K562 (cell line): ENCODE measurements around the gene SRPK1. TPM values are rescaled to one million over a fixed set of nuclear protein-coding genes. Genes with fewer than 3 reads are reported as not detected.

Experiments
- ATAC-seq: fragments of 200-7000 bp; cut with Tn5 transposase; 3 replicates; pipeline ENCODE4 v1.9.1; 2020; ENCODE audit warnings: moderate library complexity
- BruUV-seq: library from RNA; stranded (reverse); fragments of 400-500 nt; replicated peaks from 2 replicates; lab custom pipeline; 2021; lab: Mats Ljungman, UMichigan
- CTCF ChIA-PET: fragments of 300-600 bp; formaldehyde crosslinking; extraction: SDS; loops from one replicate; lab custom pipeline; 2021; ENCODE audit warnings: low intra/inter-chr PET ratio; lab: Yijun Ruan, JAX
- POLR2A ChIA-PET: fragments of 300-600, 350-650 bp; sonication (Branson Sonifier 250); formaldehyde crosslinking; extraction: SDS; loops from one replicate; lab custom pipeline; 2021; ENCODE audit warnings: antibody characterized with exemption, inconsistent platforms; lab: Yijun Ruan, JAX
- DNase-seq, 4 experiments: peaks; one replicate each; pipeline versions ENCODE4 v3.0.0 to v3.0.0-alpha.2; 2011 to 2018; ENCODE audit warnings: low spot score in 3 of 4, mixed read lengths in 3 of 4; ENCODE audit errors: extremely low read depth in 1 of 4
- FAIRE-seq: peaks from 2 replicates; lab custom pipeline; 2011; peaks lifted over from hg19 to GRCh38; lab: Jason Lieb, UNC
- H2AFZ ChIP-seq: 2 replicates; pipeline ENCODE4 v1.6.0; 2011; ENCODE audit warnings: low read depth, low read length, control low read depth, inconsistent platforms
- H3K27ac ChIP-seq: fragments of 200-600 bp; 3 replicates; pipeline ENCODE4 v1.8.0; 2011; ENCODE audit warnings: low read depth, mild to moderate bottlenecking, control low read depth, inconsistent platforms, low read length, moderate library complexity, mixed read lengths; ENCODE audit errors: extremely low read depth
- H3K27me3 ChIP-seq, 2 experiments: fragments of 300-600 bp in 1 of 2; 2 replicates in 1 of 2; 3 replicates in 1 of 2; pipeline versions ENCODE4 v1.6.0 to v1.8.0; 2011; ENCODE audit warnings: inconsistent platforms in 2 of 2, low read length in 2 of 2, mild to moderate bottlenecking in 1 of 2, mixed read lengths in 1 of 2, moderate library complexity in 1 of 2; ENCODE audit not compliant: control insufficient read depth in 2 of 2, insufficient read depth in 2 of 2
- H3K36me3 ChIP-seq: fragments of 300-600 bp; 3 replicates; pipeline ENCODE4 v1.8.0; 2011; ENCODE audit warnings: mild to moderate bottlenecking, low read length, inconsistent platforms; ENCODE audit not compliant: control insufficient read depth, insufficient read depth
- H3K4me1 ChIP-seq, 2 experiments: fragments of 200-600 bp in 1 of 2; replicated peaks in 1 of 2; 2 replicates in 1 of 2; 3 replicates in 1 of 2; pipeline versions ENCODE4 v1.5.1 to v1.8.0; 2011; ENCODE audit warnings: inconsistent platforms in 2 of 2, low read length in 2 of 2, mild to moderate bottlenecking in 1 of 2, mixed read lengths in 1 of 2, moderate library complexity in 1 of 2; ENCODE audit not compliant: control insufficient read depth in 2 of 2, insufficient read depth in 2 of 2
- H3K4me2 ChIP-seq: 2 replicates; pipeline ENCODE4 v1.6.1; 2011; ENCODE audit warnings: low read length, control low read depth, inconsistent platforms, mixed read lengths; ENCODE audit not compliant: insufficient read depth
- H3K4me3 ChIP-seq: fragments of 200-600 bp; sonication (generic), shearing (Covaris generic); 2 replicates; pipeline ENCODE4 v1.5.1; 2016; ENCODE audit warnings: control low read depth, inconsistent platforms
- H3K79me2 ChIP-seq: fragments of 200-600 bp; 3 replicates; pipeline ENCODE4 v1.8.0; 2011; ENCODE audit warnings: low read length, inconsistent platforms; ENCODE audit not compliant: control insufficient read depth, insufficient read depth
- H3K9ac ChIP-seq, 2 experiments: 2 replicates each; pipeline versions ENCODE4 v1.6.0 to v1.6.1; 2011; ENCODE audit warnings: low read depth in 2 of 2, low read length in 2 of 2, control low read depth in 1 of 2, inconsistent platforms in 1 of 2, mild to moderate bottlenecking in 1 of 2, mixed read lengths in 1 of 2; ENCODE audit not compliant: insufficient read depth in 1 of 2
- H3K9me1 ChIP-seq: one replicate; pipeline ENCODE4 v1.6.0; 2011; ENCODE audit warnings: inconsistent platforms, mild to moderate bottlenecking, low read length, moderate library complexity; ENCODE audit not compliant: control insufficient read depth, insufficient read depth
- H3K9me3 ChIP-seq: replicated peaks from 2 replicates; pipeline ENCODE4 v1.5.1; 2011; ENCODE audit warnings: low read depth, low read length, inconsistent platforms; ENCODE audit not compliant: control insufficient read depth, insufficient read depth
- H4K20me1 ChIP-seq: replicated peaks from 2 replicates; pipeline ENCODE4 v1.6.1; 2011; ENCODE audit warnings: low read length, inconsistent platforms, mixed read lengths; ENCODE audit not compliant: control insufficient read depth, insufficient read depth
- CHAMP1 ChIP-seq: fragments of 450-650 bp; IDR thresholded peaks from 2 replicates; pipeline ENCODE4 v1.6.1; 2016; ENCODE audit warnings: mild to moderate bottlenecking
- DNMT1 ChIP-seq: fragments of 450-650 bp; IDR thresholded peaks from 2 replicates; pipeline ENCODE4 v1.6.1; 2016; ENCODE audit warnings: antibody characterized with exemption, mild to moderate bottlenecking
- HOXB6 ChIP-seq: fragments of 250-450 bp; sonication (Bioruptor Pico); IDR thresholded peaks from 2 replicates; pipeline ENCODE4 v1.5.1; 2022; ENCODE audit warnings: mild to moderate bottlenecking, borderline replicate concordance
- KAT7 ChIP-seq: sonication (generic); formaldehyde crosslinking; IDR thresholded peaks from 2 replicates; pipeline ENCODE4 v1.8.0; 2022; ENCODE audit warnings: missing genetic modification reagents, mild to moderate bottlenecking, borderline replicate concordance
- NFIX ChIP-seq: fragments of 250-450 bp; sonication (Bioruptor Pico); IDR thresholded peaks from 2 replicates; pipeline ENCODE4 v1.4.0; 2020; ENCODE audit warnings: low read depth, mild to moderate bottlenecking, moderate library complexity
- PURB ChIP-seq: sonication (generic); formaldehyde crosslinking; IDR thresholded peaks from 2 replicates; pipeline ENCODE4 v1.9.0; 2021; ENCODE audit warnings: low read depth, mild to moderate bottlenecking, missing genetic modification reagents
- RBM34 ChIP-seq: fragments of 200-400 bp; formaldehyde crosslinking; IDR thresholded peaks from 2 replicates; pipeline ENCODE4 v1.6.1; 2018; ENCODE audit warnings: low read length, borderline replicate concordance; ENCODE audit not compliant: insufficient read depth
- ZNF121 ChIP-seq: sonication (generic); formaldehyde crosslinking; conservative IDR thresholded peaks from 2 replicates; pipeline ENCODE4 v1.8.0; 2022; ENCODE audit warnings: missing genetic modification reagents
- ZNF146 ChIP-seq: IDR thresholded peaks from one replicate; pipeline ENCODE4 v1.6.1; 2018; ENCODE audit warnings: missing compliant biosample characterization; ENCODE audit not compliant: unreplicated experiment
- ZNF224 ChIP-seq: sonication (generic); formaldehyde crosslinking; IDR thresholded peaks from 2 replicates; pipeline ENCODE4 v1.8.0; 2022; ENCODE audit warnings: mild to moderate bottlenecking, missing genetic modification reagents
- ZNF408 ChIP-seq: fragments of 250-450 bp; sonication (Bioruptor Pico); IDR thresholded peaks from 2 replicates; pipeline ENCODE4 v1.4.0; 2020; ENCODE audit warnings: low read depth, mild to moderate bottlenecking, moderate library complexity
- ZNF444 ChIP-seq: fragments of 250-450 bp; sonication (Bioruptor Pico); IDR thresholded peaks from 2 replicates; pipeline ENCODE4 v1.4.0; 2020; ENCODE audit warnings: mild to moderate bottlenecking, moderate library complexity
- WGBS: fragments of 100-300 bp; shearing (Covaris generic); methylation state at CpG from one replicate; pipeline ENCODE4 v1.1.6; 2016; ENCODE audit warnings: low coverage, mixed read lengths; ENCODE audit not compliant: insufficient coverage; ENCODE audit errors: missing lambda C conversion rate; 5-methylcytosine and 5-hydroxymethylcytosine counted together
- in situ Hi-C: fragments of 300-500 bp; cut with MboI; formaldehyde crosslinking; loops from 4 replicates; pipeline ENCODE4 v1.15.0; 2018; ENCODE audit warnings: inconsistent platforms, mixed read lengths
- intact Hi-C: fragments of 100-400 bp; cut with micrococcal nuclease; formaldehyde crosslinking; loops from 2 replicates; pipeline ENCODE4 v1.14.2; 2022
- polyA plus RNA-seq, 8 experiments: library from polyadenylated mRNA; depleted of rRNA in 4 of 8; stranded (reverse) in 5 of 8; unstranded in 3 of 8; fragments of >200 nt; fragmentation: Nextera tagmentation in 2 of 8; fragmentation: Illumina TruSeq in 1 of 8; extraction: Ambion mirVana in 2 of 8; extraction: Trizol in 1 of 8; gene quantifications; 2 replicates each; pipeline versions ENCODE4 v1.2.1 to v1.2.3, GENCODE V29; 2011 to 2014; ENCODE audit warnings: inconsistent platforms in 1 of 8, missing spikeins in 1 of 8
- total RNA-seq, 7 experiments: library from RNA; depleted of rRNA in 6 of 7; stranded (reverse); fragments of >200 nt in 6 of 7; fragmentation: Illumina TruSeq in 2 of 7; extraction: Trizol in 2 of 7; gene quantifications; 2 replicates each; pipeline versions ENCODE4 v1.2.1 to v1.2.3, GENCODE V29; 2011 to 2021; ENCODE audit warnings: low replicate concordance in 1 of 7

The SRPK1 gene
- total and polyA plus RNA-seq, 9 of the 15 experiments (the other 6 are each of a cell fraction or from before 2014, with no cell fraction given): 99.6 to 185 (median 159) TPM

GRCh38 chr6:35898003-35898402, 22.9 kb downstream of the SRPK1 start:
- Histone ChIP-seq H3K79me2 (peaks cover 99% of the 10 kb centered on the region), H3K9me3 (0 out of 2 replicates have a peak, but pooled peaks cover 3% of the 10 kb centered on the region), H3K36me3 (peaks cover 84% of the 10 kb centered on the region), H3K9me1 (no peaks in the 10 kb centered on the region), H3K9ac (no peak overlapping the region)
- no peak for FAIRE-seq
- in situ Hi-C loops: no loop called here
- TF ChIP-seq ZNF146 (peak; percentile 41), KAT7 (CRISPR knock-in tag) (no peak)
- TF ChIP-seq, all 486 proteins: peak for 1
- H3K27me3 ChIP-seq: no peaks in the 10 kb centered on the region
- intact Hi-C loops: no loop called here
- POLR2A ChIA-PET: interaction anchor here (0.7 to 1.1 kb wide), 4 partner anchors 11 to 29 kb away, joined by 3 to 4 read pairs (median 4); no protein-coding TSS in a partner anchor
- peaks cover 18% of the 10 kb centered on the region; the same call in 1 of the 2 replicates for H4K20me1 ChIP-seq
- no peak overlapping the region for H3K4me3 ChIP-seq
- no peak overlapping the region for H3K4me2 ChIP-seq
- no peaks in the 10 kb centered on the region for H3K4me1 ChIP-seq
- H2AFZ ChIP-seq: no peak overlapping the region
- BruUV-seq: no TSS peak
- 88% methylated on average over 2 of the region's 2 CpGs for WGBS
- DNase-seq (no peak), ATAC-seq (no peak)
- CTCF ChIA-PET: no interaction called here
- H3K27ac ChIP-seq: no peak overlapping the region

GRCh38 chr6:35897486-35897885, 23.4 kb downstream of the SRPK1 start:
- ATAC-seq: no peak
- ChIA-PET CTCF (no interaction called here), POLR2A (interaction anchor here (0.7 to 1.1 kb wide), 4 partner anchors 11 to 29 kb away, joined by 3 to 4 read pairs (median 4); no protein-coding TSS in a partner anchor)
- H3K9me1 ChIP-seq: no peaks in the 10 kb centered on the region
- H4K20me1 ChIP-seq: peaks cover 18% of the 10 kb centered on the region; the same call in 1 of the 2 replicates
- WGBS: 85% methylated on average over 4 of the region's 4 CpGs
- peaks cover 84% of the 10 kb centered on the region for H3K36me3 ChIP-seq
- H3K27me3 ChIP-seq: no peaks in the 10 kb centered on the region
- H3K4me1 ChIP-seq: no peaks in the 10 kb centered on the region
- intact Hi-C loops (no loop called here), in situ Hi-C loops (no loop called here)
- no TSS peak for BruUV-seq
- DNase-seq: no peak
- no peak for FAIRE-seq
- no peak overlapping the region for H3K27ac ChIP-seq
- H3K79me2 ChIP-seq: peaks cover 99% of the 10 kb centered on the region
- H3K9ac ChIP-seq: no peak overlapping the region
- no peak overlapping the region for H2AFZ ChIP-seq
- no peak overlapping the region for H3K4me3 ChIP-seq
- H3K9me3 ChIP-seq: 0 out of 2 replicates have a peak, but pooled peaks cover 3% of the 10 kb centered on the region
- H3K4me2 ChIP-seq: no peak overlapping the region
- TF ChIP-seq PURB (CRISPR knock-in tag) (no peak), NFIX (no peak), ZNF408 (CRISPR knock-in tag) (no peak), CHAMP1 (no peak), ZNF224 (no peak), ZNF121 (CRISPR knock-in tag) (no peak), RBM34 (no peak), ZNF444 (CRISPR knock-in tag) (no peak), DNMT1 (no peak), HOXB6 (CRISPR knock-in tag) (no peak)
